Measurements from ENCODE around the gene GRAMD1C. TPM values are rescaled to one million over a fixed set of nuclear protein-coding genes. Genes with fewer than 3 reads are reported as not detected.
A peak's percentile ranks its signal among the peaks of the same experiment; 100 is the strongest.

Gene GRAMD1C
- total RNA-seq, 4 donors from 2014 or later, result 16.5 to 70.9 (median 25.5) TPM

GRCh38 chr3:113885050-113885449 lies 46.5 kb downstream of the GRAMD1C start:
- TF ChIP-seq POLR2A (IDR thresholded peaks at IDR 0.05) (no peak), POLR2AphosphoS5 (IDR thresholded peaks at IDR 0.05) (no peak), CTCF (IDR thresholded peaks at IDR 0.05) (no peak), EP300 (IDR thresholded peaks at IDR 0.05) (no peak)
- Histone ChIP-seq H3K36me3 (no peaks in the 10 kb centered on the region), H3K9me3 (no peaks in the 10 kb centered on the region), H3K27me3 (no peaks in the 10 kb centered on the region), H3K4me3 (no peak overlapping the region), H3K27ac (no peak overlapping the region), H3K4me1 (no peaks in the 10 kb centered on the region)
- 95% methylated on average over 18 of the region's 30 CpGs for WGBS
- no peak for DNase-seq (ENCODE audit: low spot score in 2 of 2)

- Histone ChIP-seq H3K36me3 (no peaks in the 10 kb centered on the region), H3K4me3 (no peak overlapping the region), H3K27ac (no peak overlapping the region), H3K9me3 (no peaks in the 10 kb centered on the region), H3K4me1 (no peaks in the 10 kb centered on the region), H3K27me3 (no peaks in the 10 kb centered on the region)
- DNase-seq (ENCODE audit: low spot score in 2 of 2), result no peak
- WGBS, result 74% methylated on average over 8 of the region's 8 CpGs
- TF ChIP-seq CTCF (IDR thresholded peaks at IDR 0.05) (no peak), POLR2A (IDR thresholded peaks at IDR 0.05) (no peak), POLR2AphosphoS5 (IDR thresholded peaks at IDR 0.05) (no peak), EP300 (IDR thresholded peaks at IDR 0.05) (no peak)
Observed at GRCh38 chr3:113890256-113890900, 51.8 kb downstream of the GRAMD1C start.

GRCh38 chr3:113894927-113895326 lies 56.3 kb downstream of the GRAMD1C start:
- Histone ChIP-seq H3K9me3 (no peaks in the 10 kb centered on the region), H3K27ac (no peak overlapping the region), H3K4me3 (no peak overlapping the region), H3K36me3 (no peaks in the 10 kb centered on the region), H3K4me1 (peaks cover 19% of the 10 kb centered on the region), H3K27me3 (no peaks in the 10 kb centered on the region)
- 92% methylated on average over 4 of the region's 4 CpGs for WGBS
- TF ChIP-seq POLR2AphosphoS5 (IDR thresholded peaks at IDR 0.05) (no peak), POLR2A (IDR thresholded peaks at IDR 0.05) (no peak), EP300 (IDR thresholded peaks at IDR 0.05) (no peak), CTCF (IDR thresholded peaks at IDR 0.05) (no peak)
- DNase-seq (ENCODE audit: low spot score in 2 of 2), result no peak

GRCh38 chr3:113895964-113896363 lies 57.4 kb downstream of the GRAMD1C start:
- no peaks in the 10 kb centered on the region for H3K36me3 ChIP-seq
- no peak for TF ChIP-seq POLR2AphosphoS5 (IDR thresholded peaks at IDR 0.05)
- no peak for TF ChIP-seq CTCF (IDR thresholded peaks at IDR 0.05)
- no peak for TF ChIP-seq POLR2A (IDR thresholded peaks at IDR 0.05)
- no peak for TF ChIP-seq EP300 (IDR thresholded peaks at IDR 0.05)
- WGBS, result 83% methylated on average over 3 of the region's 3 CpGs
- H3K4me1 ChIP-seq, result peaks cover 19% of the 10 kb centered on the region
- no peak overlapping the region for H3K4me3 ChIP-seq
- no peaks in the 10 kb centered on the region for H3K9me3 ChIP-seq
- no peaks in the 10 kb centered on the region for H3K27me3 ChIP-seq
- DNase-seq (ENCODE audit: low spot score in 2 of 2), result no peak
- no peak overlapping the region for H3K27ac ChIP-seq

GRCh38 chr3:113896930-113897329 lies 58.3 kb downstream of the GRAMD1C start:
- peak overlapping the region; percentile 83 for H3K27ac ChIP-seq
- peak overlapping the region; percentile 40 for H3K4me3 ChIP-seq
- H3K4me1 ChIP-seq, result peaks cover 19% of the 10 kb centered on the region
- WGBS, result 46% methylated on average over 3 of the region's 3 CpGs
- H3K9me3 ChIP-seq, result no peaks in the 10 kb centered on the region
- TF ChIP-seq EP300 (IDR thresholded peaks at IDR 0.05), result no peak
- no peak for TF ChIP-seq CTCF (IDR thresholded peaks at IDR 0.05)
- no peak for TF ChIP-seq POLR2A (IDR thresholded peaks at IDR 0.05)
- TF ChIP-seq POLR2AphosphoS5 (IDR thresholded peaks at IDR 0.05), result no peak
- DNase-seq (ENCODE audit: low spot score in 2 of 2), result no peak
- H3K36me3 ChIP-seq, result no peaks in the 10 kb centered on the region
- no peaks in the 10 kb centered on the region for H3K27me3 ChIP-seq

Data from suprapubic skin (tissue), 4 donors.